HG02943 (cell line): ENCODE measurements around the gene C8A.

ENCODE experiments used
- ATAC-seq: cut with Tn5 transposase; IDR thresholded peaks from one replicate; pipeline ENCODE4 v1.9.1; 2021; ENCODE audit warnings: mild to moderate bottlenecking, low read depth, moderate library complexity; ENCODE audit not compliant: unreplicated experiment

The C8A gene

GRCh38 chr1:56836359-56836758 is 18.2 kb upstream of the C8A start:
- ATAC-seq: no peak

- ATAC-seq: no peak
These were observed 17.2 kb upstream of the C8A start for GRCh38 chr1:56837244-56837939.

GRCh38 chr1:56838759-56839158 is 15.8 kb upstream of the C8A start:
- no peak for ATAC-seq

GRCh38 chr1:56843544-56843943 is 11.1 kb upstream of the C8A start:
- no peak for ATAC-seq

GRCh38 chr1:56844545-56845136 is 10.0 kb upstream of the C8A start:
- ATAC-seq: no peak

GRCh38 chr1:56845343-56845742 is 9.3 kb upstream of the C8A start:
- no peak for ATAC-seq

- no peak for ATAC-seq
These were observed 4.8 kb upstream of the C8A start for GRCh38 chr1:56849750-56850149.

- ATAC-seq: no peak
These were observed 4.2 kb upstream of the C8A start for GRCh38 chr1:56850411-56850810.

GRCh38 chr1:56850922-56851321 is 3.7 kb upstream of the C8A start:
- ATAC-seq: no peak

- ATAC-seq: no peak
These were observed 2.1 kb upstream of the C8A start for GRCh38 chr1:56852476-56852875.

- no peak for ATAC-seq
These were observed 593 bp downstream of the C8A start for GRCh38 chr1:56855190-56855589.

GRCh38 chr1:56856186-56856585 is 1.6 kb downstream of the C8A start:
- ATAC-seq: no peak

- no peak for ATAC-seq
These were observed 4.7 kb downstream of the C8A start for GRCh38 chr1:56859287-56859686.

GRCh38 chr1:56863265-56863992 is 8.8 kb downstream of the C8A start:
- no peak for ATAC-seq

GRCh38 chr1:56864430-56864829 is 9.8 kb downstream of the C8A start:
- ATAC-seq: no peak

- no peak for ATAC-seq
These were observed 12.1 kb downstream of the C8A start for GRCh38 chr1:56866656-56867055.

- no peak for ATAC-seq
These were observed 12.9 kb downstream of the C8A start for GRCh38 chr1:56867491-56867890.

- ATAC-seq: no peak
These were observed 14.2 kb downstream of the C8A start for GRCh38 chr1:56868761-56869160.

- ATAC-seq: no peak
These were observed 18.0 kb downstream of the C8A start for GRCh38 chr1:56872597-56872996.

- ATAC-seq: no peak
These were observed 18.6 kb downstream of the C8A start for GRCh38 chr1:56873213-56873612.

GRCh38 chr1:56874689-56875088 is 20.1 kb downstream of the C8A start:
- no peak for ATAC-seq

GRCh38 chr1:56877973-56878372 is 23.4 kb downstream of the C8A start:
- ATAC-seq: no peak
